Mammary epithelial cell (primary cell): ENCODE data around the gene MGST3.

Experiments used
- EZH2 ChIP-seq: IDR thresholded peaks from 2 replicates; pipeline ENCODE4 v1.6.1; 2012; ENCODE audit warnings: low read length, inconsistent platforms, borderline replicate concordance
- TF ChIP-seq, protein P1 (sequence below), 2 donors: IDR thresholded peaks in 1 of 2; conservative IDR thresholded peaks in 1 of 2; 2 replicates each; pipeline ENCODE4 v1.5.1; 2011 to 2012; ENCODE audit warnings: inconsistent platforms in 2 of 2, low read length in 2 of 2, mild to moderate bottlenecking in 2 of 2, control low read depth in 1 of 2, low read depth in 1 of 2; ENCODE audit not compliant: insufficient read depth in 1 of 2; ENCODE audit errors: extremely low read depth in 1 of 2

DNA sequence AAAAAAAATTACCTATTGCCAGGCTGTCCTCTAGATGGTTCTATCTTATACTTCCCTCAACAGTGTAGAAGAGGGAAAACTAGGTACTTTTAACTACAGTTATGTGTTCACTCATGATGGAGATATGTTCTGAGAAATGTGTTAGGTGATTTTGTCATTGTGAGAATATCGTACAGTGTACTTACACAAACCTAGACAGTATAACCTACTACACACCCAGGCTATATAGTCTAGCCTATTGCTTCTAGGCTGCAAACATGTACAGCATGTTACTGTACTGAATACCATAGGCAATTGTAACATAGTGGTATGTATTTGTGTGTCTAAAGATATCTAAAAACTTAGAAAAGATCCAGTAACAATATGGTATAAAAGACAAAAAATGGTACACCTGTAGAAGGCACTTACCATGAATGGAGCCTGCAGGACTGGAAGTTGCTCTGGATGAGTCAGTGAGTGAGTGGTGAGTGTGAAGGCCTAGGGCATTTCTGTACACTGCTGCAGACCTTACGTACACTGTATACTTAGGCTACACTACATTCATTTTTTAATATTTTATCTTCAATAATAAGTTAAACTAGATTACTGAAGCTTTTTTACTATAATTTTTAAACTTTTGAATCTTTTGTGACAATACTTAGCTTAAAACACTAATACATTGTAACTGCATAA is 13.2 kb downstream of the MGST3 start:
- TF ChIP-seq, protein P1, sequence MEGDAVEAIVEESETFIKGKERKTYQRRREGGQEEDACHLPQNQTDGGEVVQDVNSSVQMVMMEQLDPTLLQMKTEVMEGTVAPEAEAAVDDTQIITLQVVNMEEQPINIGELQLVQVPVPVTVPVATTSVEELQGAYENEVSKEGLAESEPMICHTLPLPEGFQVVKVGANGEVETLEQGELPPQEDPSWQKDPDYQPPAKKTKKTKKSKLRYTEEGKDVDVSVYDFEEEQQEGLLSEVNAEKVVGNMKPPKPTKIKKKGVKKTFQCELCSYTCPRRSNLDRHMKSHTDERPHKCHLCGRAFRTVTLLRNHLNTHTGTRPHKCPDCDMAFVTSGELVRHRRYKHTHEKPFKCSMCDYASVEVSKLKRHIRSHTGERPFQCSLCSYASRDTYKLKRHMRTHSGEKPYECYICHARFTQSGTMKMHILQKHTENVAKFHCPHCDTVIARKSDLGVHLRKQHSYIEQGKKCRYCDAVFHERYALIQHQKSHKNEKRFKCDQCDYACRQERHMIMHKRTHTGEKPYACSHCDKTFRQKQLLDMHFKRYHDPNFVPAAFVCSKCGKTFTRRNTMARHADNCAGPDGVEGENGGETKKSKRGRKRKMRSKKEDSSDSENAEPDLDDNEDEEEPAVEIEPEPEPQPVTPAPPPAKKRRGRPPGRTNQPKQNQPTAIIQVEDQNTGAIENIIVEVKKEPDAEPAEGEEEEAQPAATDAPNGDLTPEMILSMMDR (conservative IDR thresholded peaks at IDR 0.05 in 1 of 2, IDR thresholded peaks at IDR 0.05 in 1 of 2; ENCODE audit: extremely low read depth in 1 of 2, insufficient read depth in 1 of 2, low read depth in 1 of 2, low read length in 2 of 2) = no peak
- no peak for TF ChIP-seq EZH2
